Measurements from ENCODE around the gene SYP. TPM values are rescaled to one million over a fixed set of nuclear protein-coding genes. Genes with fewer than 3 reads are reported as not detected.

SYP gene
- total and polyA plus RNA-seq, 9 of the 15 experiments (the other 6 are each of a cell fraction or from before 2014, with no cell fraction given) = 0.48 to 5.1 (median 2.6) TPM

GRCh38 chrX:49230500-49231232 lies 30.7 kb upstream of the SYP start (continued):
- no peak for TF ChIP-seq RERE (CRISPR knock-in tag; IDR thresholded peaks at IDR 0.05; ENCODE audit: borderline replicate concordance)
- TF ChIP-seq HMGXB4 (CRISPR knock-in tag; IDR thresholded peaks at IDR 0.05) = no peak
- TF ChIP-seq PCBP2 (IDR thresholded peaks at IDR 0.05; ENCODE audit: low read depth, low read length, poor library complexity, severe bottlenecking) = no peak
- no peak for TF ChIP-seq NCOA2 (IDR thresholded peaks at IDR 0.05; ENCODE audit: partially characterized antibody in 2 of 2)
- no peak for TF ChIP-seq E2F4 (CRISPR knock-in tag; IDR thresholded peaks at IDR 0.05; ENCODE audit: low read depth)
- peak; percentile 35; the same call in 1 of the 2 replicates for TF ChIP-seq RB1 (IDR thresholded peaks at IDR 0.05; ENCODE audit: low read depth)
- TF ChIP-seq ARID1B (IDR thresholded peaks at IDR 0.05) = 0 out of 2 replicates have a peak, but pooled peaks have one; percentile 6
- peak in 1 of 2 experiments; percentile 22; a peak in 1 of 4 replicates for TF ChIP-seq RAD21 (CRISPR knock-in tag; conservative IDR thresholded peaks at IDR 0.05 in 1 of 2, IDR thresholded peaks at IDR 0.05 in 1 of 2)
- no peak for TF ChIP-seq ZNF830 (CRISPR knock-in tag; IDR thresholded peaks at IDR 0.05)
